Right forelimb (tissue), 1 donor: Measurements from ENCODE around the gene SEZ6.

Experiments used
- DNase-seq: peaks from one replicate; pipeline ENCODE4 v3.0.0-alpha.2; 2018

SEZ6 gene

GRCh38 chr17:29000973-29001372 is 4.9 kb downstream of the SEZ6 start:
- no peak for DNase-seq

DNA sequence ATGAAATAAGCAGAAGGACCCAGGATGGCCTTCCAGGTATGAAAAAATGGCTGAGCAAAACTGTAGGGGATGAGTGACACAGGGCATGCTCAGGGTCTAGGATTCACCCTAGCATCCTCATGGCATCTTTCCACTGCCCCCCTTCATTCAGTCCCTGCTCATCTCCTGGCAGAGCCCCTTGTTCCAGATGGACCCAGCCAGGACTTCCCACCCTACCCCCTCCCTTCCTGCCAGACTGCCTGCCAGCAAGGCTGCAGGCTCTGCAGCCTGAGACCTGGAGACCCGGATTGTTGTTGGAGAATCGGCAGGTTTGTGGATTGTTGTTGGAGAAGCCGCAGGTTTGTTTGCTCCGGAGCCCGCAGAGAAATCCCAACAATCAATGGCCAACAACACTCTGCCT is 6.6 kb downstream of the SEZ6 start:
- DNase-seq: no peak

- no peak for DNase-seq
These were observed 8.0 kb downstream of the SEZ6 start for GRCh38 chr17:28997806-28998205.

- no peak for DNase-seq
These were observed 9.2 kb downstream of the SEZ6 start for GRCh38 chr17:28996554-28997096.

GRCh38 chr17:28993645-28994426 is 12.0 kb downstream of the SEZ6 start:
- no peak for DNase-seq

- no peak for DNase-seq
These were observed 12.9 kb downstream of the SEZ6 start for GRCh38 chr17:28992625-28993600.

DNA sequence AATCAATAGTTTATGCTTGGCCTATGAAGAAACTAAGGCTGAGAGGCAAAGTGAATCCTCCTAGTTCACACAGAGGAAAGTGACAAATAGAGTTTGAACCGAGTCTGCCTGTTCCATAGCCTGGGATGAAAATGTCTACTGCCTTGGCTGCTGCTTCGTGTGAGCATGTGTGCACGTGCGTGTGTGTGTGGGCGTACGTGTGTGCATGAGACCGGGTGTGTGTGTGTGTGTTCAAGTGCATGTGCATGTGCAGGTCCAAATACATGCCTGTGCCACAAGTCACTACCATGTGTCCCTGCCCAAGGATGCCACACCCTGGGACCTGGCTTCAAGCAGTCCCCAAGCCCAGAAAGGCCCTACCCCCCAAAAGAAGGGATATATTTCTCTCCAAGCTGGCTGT is 13.6 kb downstream of the SEZ6 start:
- no peak for DNase-seq

DNA sequence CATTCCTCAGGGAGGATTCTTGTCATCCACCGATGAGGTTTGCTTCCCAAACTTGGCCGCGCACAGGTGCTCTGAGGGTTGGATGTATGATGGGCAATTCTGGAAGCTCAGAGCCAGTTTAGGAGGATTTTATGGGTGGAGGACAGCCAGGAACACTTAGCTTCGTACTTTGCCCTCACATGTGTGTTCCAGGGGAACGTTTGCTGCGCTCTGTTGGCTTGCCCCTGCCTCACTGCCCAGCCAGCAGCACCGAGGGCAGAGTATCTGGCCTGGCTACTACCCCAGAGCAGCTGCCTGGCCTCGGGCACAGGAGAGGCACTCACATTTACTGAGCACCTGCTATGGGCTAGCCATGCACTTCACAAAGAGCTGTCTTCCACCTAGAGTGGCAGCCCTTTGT is 14.1 kb downstream of the SEZ6 start:
- DNase-seq: no peak

DNA sequence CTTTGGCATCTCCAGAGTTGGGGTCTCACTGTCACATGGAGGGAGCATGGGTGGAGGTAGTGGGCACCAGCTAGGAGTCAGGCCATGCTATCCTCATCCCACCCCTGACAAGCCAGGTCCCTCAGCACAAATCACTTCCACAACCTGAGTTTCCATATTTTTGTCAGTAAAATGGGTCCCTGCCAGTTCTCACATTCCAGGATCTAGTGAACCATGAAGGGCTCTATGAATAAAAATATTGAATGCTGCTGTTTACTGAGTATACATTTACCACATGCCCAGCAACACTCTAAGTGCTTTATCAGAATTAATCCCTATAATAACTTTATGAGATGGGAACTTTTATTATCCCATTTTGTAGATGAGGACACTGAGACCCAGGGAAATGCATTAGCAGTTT is 16.8 kb downstream of the SEZ6 start:
- DNase-seq: no peak

DNA sequence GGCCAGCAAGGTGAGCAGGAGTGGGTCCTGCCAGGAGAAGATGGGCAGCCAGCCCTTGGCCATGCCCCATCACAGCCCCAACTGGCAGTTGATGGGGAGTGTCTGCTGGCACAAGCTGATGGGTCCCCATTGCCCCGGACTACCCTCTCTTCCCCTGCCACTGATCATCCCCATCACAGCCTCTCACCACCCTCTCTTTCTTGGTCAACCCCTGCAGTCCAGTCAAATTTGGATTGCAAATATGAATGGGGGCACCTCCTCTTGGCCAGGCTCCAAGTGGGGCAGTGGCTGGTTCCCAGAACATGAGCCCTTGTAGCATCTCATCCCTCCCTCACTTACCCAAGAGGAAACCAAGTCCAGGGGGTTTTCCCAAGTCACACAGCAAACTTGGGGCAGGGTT is 17.4 kb downstream of the SEZ6 start:
- DNase-seq: no peak

GRCh38 chr17:28986714-28987655 is 18.8 kb downstream of the SEZ6 start:
- no peak for DNase-seq

DNA sequence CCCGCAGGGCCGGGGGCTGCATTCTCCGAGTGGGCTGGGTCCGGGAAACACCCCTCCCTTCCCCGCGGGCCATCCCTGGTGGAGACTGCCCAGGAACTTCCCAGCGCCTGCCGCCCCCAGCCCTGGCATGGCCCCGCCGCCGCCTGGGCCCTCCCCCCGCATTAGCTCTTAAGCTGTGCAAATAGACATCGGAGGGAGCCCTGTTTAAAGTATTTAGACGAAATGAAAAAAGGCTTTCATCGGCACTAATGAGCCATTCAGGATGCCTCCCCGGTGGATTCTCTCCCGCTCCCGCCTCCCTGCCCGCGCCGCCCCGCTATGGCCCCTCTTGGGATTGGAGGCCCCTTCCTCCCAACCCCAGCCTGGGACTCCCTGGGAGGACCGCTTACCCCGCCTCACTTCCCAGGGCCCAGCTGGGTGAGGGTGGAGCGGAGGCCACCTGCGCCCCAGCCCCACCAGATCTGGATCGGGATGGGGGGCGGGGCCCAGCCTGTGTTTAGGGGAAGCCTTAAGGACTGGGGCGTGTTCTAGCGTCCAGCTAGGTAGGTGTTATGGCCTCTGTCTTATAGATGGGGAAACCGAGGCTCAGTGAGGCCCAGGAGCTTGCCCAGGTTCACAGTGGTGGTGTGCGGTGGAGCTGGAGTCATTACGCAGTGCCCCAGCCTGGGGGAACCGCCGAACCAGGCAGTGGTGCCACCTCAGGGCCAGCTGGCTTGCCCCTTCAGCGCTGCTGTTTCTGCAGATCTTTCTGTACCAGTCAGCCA is 19.7 kb downstream of the SEZ6 start:
- DNase-seq: no peak

GRCh38 chr17:28983286-28984230 is 22.3 kb downstream of the SEZ6 start:
- DNase-seq: no peak

- no peak for DNase-seq
These were observed 23.6 kb downstream of the SEZ6 start for GRCh38 chr17:28982131-28982793.

GRCh38 chr17:28978356-28978964 is 27.4 kb downstream of the SEZ6 start:
- no peak for DNase-seq

GRCh38 chr17:28977659-28978355 is 28.0 kb downstream of the SEZ6 start:
- DNase-seq: no peak

GRCh38 chr17:28975646-28976045 is 30.2 kb downstream of the SEZ6 start:
- DNase-seq: no peak

DNA sequence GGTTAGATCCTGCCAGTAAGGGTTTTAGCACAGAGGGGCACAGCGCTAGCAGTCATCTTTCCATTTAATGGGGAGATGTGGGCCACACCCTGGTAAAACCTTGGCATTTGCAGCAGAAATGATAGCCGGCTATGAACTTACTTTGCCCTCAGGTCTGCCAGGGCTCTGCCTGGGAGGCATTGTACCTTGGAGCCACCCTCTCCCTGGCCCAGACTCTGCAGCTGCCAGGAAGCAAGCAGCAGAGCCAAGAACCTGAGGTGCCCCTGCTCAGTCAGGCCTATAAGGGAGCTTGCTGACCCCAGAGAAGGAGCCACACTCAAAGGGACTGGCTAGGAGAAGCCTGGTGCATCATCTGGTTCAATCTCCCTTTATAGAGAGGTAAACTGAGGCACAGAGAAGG is 30.8 kb downstream of the SEZ6 start:
- DNase-seq: no peak

DNA sequence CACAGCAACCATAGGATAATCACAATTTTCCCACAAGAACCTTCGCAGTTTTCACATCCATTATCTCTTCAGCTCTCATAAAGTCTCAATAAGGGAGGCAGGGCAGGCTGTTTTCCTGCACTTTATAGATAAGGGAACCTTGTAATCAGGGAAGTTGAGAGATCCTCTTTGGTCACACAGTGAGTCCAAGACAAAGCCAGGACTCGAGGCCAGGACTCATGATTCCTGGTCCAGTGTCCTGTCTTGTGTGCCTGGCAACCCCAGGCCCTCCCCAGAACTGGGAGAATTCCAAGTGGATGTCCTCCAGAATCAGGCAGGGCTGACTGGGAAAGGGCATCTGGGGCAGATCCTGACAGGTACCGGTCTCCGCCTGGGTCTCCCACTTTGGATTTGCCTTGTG is 31.4 kb downstream of the SEZ6 start:
- no peak for DNase-seq
